HG02973 (cell line): ENCODE data around the gene RNASEH1.
A peak's percentile ranks its signal among the peaks of the same experiment; 100 is the strongest.

Experiments
- ATAC-seq: cut with Tn5 transposase; IDR thresholded peaks from one replicate; pipeline ENCODE4 v1.9.1; 2021; ENCODE audit warnings: moderate library complexity; ENCODE audit not compliant: unreplicated experiment

Gene RNASEH1

GRCh38 chr2:3558205-3559014 lies at the start of gene RNASEH1:
Gene RNASEH1, minus strand, starts transcription at chr2:3558333. Its CDS starts 73 bp downstream, at chr2:3558260.
- peak; percentile 94 for ATAC-seq

GRCh38 chr2:3606370-3607201 lies 48.5 kb upstream of the RNASEH1 start:
- no peak for ATAC-seq

- ATAC-seq, result no peak
Observed at GRCh38 chr2:3606028-3606369, 47.9 kb upstream of the RNASEH1 start.

- ATAC-seq, result no peak
Observed at GRCh38 chr2:3604991-3605961, 47.1 kb upstream of the RNASEH1 start.

- ATAC-seq, result no peak
Observed at GRCh38 chr2:3604207-3604877, 46.2 kb upstream of the RNASEH1 start.

GRCh38 chr2:3603536-3604206 lies 45.5 kb upstream of the RNASEH1 start:
- ATAC-seq, result no peak

GRCh38 chr2:3602553-3603339 lies 44.6 kb upstream of the RNASEH1 start:
- ATAC-seq, result no peak

- ATAC-seq, result no peak
Observed at GRCh38 chr2:3601561-3602271, 43.6 kb upstream of the RNASEH1 start.

GRCh38 chr2:3600256-3600855 lies 42.2 kb upstream of the RNASEH1 start:
- no peak for ATAC-seq

GRCh38 chr2:3598912-3599854 lies 41.0 kb upstream of the RNASEH1 start:
- no peak for ATAC-seq

- ATAC-seq, result no peak
Observed at GRCh38 chr2:3598197-3598910, 40.2 kb upstream of the RNASEH1 start.

GRCh38 chr2:3597567-3597966 lies 39.4 kb upstream of the RNASEH1 start:
- ATAC-seq, result no peak

- ATAC-seq, result no peak
Observed at GRCh38 chr2:3596901-3597417, 38.8 kb upstream of the RNASEH1 start.

- peak; percentile 88 for ATAC-seq
Observed at GRCh38 chr2:3595985-3596384, 37.9 kb upstream of the RNASEH1 start.

GRCh38 chr2:3595404-3595803 lies 37.3 kb upstream of the RNASEH1 start:
- ATAC-seq, result no peak
